Measurements from ENCODE around the gene RNF121. TPM values are rescaled to one million over a fixed set of nuclear protein-coding genes. Genes with fewer than 3 reads are reported as not detected.

The RNF121 gene
- total and polyA plus RNA-seq, 2 of the 13 experiments (the other 11 are each of a cell fraction or from before 2014, with no cell fraction given) = 28.6 to 44.3 TPM

GRCh38 chr11:71947498-71947897 is 18.7 kb downstream of the RNF121 start (continued):
- TF ChIP-seq CENPX (CRISPR knock-in tag; IDR thresholded peaks at IDR 0.05) (no peak), ZNF720 (CRISPR knock-in tag; IDR thresholded peaks at IDR 0.05) (no peak), BORCS8-MEF2B (CRISPR knock-in tag; IDR thresholded peaks at IDR 0.05) (no peak), ZNF136 (CRISPR knock-in tag; IDR thresholded peaks at IDR 0.05; ENCODE audit: low read depth) (no peak), ATAD3A (CRISPR knock-in tag; IDR thresholded peaks at IDR 0.05) (no peak), TFAP4 (IDR thresholded peaks at IDR 0.05; ENCODE audit: borderline replicate concordance, low read depth) (peak; percentile 66; the same call in 1 of the 2 replicates), ZNF75D (CRISPR knock-in tag; IDR thresholded peaks at IDR 0.05; ENCODE audit: borderline replicate concordance) (no peak), FOSL2 (CRISPR knock-in tag; IDR thresholded peaks at IDR 0.05) (peak; percentile 80), ZNF816 (CRISPR knock-in tag; IDR thresholded peaks at IDR 0.05; ENCODE audit: borderline replicate concordance) (no peak), SMYD3 (CRISPR knock-in tag; IDR thresholded peaks at IDR 0.05) (no peak), ZSCAN22 (CRISPR knock-in tag; IDR thresholded peaks at IDR 0.05) (no peak), ZNF552 (CRISPR knock-in tag; IDR thresholded peaks at IDR 0.05; ENCODE audit: borderline replicate concordance) (no peak), ZNF547 (CRISPR knock-in tag; IDR thresholded peaks at IDR 0.05) (no peak), ZNF660 (CRISPR knock-in tag; IDR thresholded peaks at IDR 0.05; ENCODE audit: borderline replicate concordance, low read depth) (no peak), FOXM1 (CRISPR knock-in tag; IDR thresholded peaks at IDR 0.05) (no peak), ZNF746 (CRISPR knock-in tag; IDR thresholded peaks at IDR 0.05) (no peak), ARID3A (IDR thresholded peaks at IDR 0.05; ENCODE audit: low read depth, low read length) (peak; percentile 96), ZBTB1 (CRISPR knock-in tag; IDR thresholded peaks at IDR 0.05; ENCODE audit: borderline replicate concordance) (no peak), ZNF704 (CRISPR knock-in tag; IDR thresholded peaks at IDR 0.05; ENCODE audit: borderline replicate concordance) (no peak), NCOR1 (IDR thresholded peaks at IDR 0.05; ENCODE audit: borderline replicate concordance, low read length) (peak; percentile 90; the same call in 1 of the 2 replicates)
- TF ChIP-seq, protein P1, sequence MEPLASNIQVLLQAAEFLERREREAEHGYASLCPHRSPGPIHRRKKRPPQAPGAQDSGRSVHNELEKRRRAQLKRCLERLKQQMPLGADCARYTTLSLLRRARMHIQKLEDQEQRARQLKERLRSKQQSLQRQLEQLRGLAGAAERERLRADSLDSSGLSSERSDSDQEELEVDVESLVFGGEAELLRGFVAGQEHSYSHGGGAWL (CRISPR knock-in tag; IDR thresholded peaks at IDR 0.05) = no peak
- TF ChIP-seq, protein P2, sequence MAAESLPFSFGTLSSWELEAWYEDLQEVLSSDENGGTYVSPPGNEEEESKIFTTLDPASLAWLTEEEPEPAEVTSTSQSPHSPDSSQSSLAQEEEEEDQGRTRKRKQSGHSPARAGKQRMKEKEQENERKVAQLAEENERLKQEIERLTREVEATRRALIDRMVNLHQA (CRISPR knock-in tag; IDR thresholded peaks at IDR 0.05) = 0 out of 2 replicates have a peak, but pooled peaks have one; percentile 42
- TF ChIP-seq, protein P3, sequence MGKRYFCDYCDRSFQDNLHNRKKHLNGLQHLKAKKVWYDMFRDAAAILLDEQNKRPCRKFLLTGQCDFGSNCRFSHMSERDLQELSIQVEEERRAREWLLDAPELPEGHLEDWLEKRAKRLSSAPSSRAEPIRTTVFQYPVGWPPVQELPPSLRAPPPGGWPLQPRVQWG (CRISPR knock-in tag; IDR thresholded peaks at IDR 0.05; ENCODE audit: borderline replicate concordance, low read depth) = no peak
- TF ChIP-seq, protein P4, sequence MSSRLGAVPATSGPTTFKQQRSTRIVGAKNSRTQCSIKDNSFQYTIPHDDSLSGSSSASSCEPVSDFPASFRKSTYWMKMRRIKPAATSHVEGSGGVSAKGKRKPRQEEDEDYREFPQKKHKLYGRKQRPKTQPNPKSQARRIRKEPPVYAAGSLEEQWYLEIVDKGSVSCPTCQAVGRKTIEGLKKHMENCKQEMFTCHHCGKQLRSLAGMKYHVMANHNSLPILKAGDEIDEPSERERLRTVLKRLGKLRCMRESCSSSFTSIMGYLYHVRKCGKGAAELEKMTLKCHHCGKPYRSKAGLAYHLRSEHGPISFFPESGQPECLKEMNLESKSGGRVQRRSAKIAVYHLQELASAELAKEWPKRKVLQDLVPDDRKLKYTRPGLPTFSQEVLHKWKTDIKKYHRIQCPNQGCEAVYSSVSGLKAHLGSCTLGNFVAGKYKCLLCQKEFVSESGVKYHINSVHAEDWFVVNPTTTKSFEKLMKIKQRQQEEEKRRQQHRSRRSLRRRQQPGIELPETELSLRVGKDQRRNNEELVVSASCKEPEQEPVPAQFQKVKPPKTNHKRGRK (CRISPR knock-in tag; IDR thresholded peaks at IDR 0.05) = no peak

Measured in HepG2 (cell line).